TTC549 (cell line): ENCODE data around the gene EFR3B.

Experiments
- FAIRE-seq: peaks from 2 replicates; lab custom pipeline; 2012; peaks lifted over from hg19 to GRCh38; lab: Jason Lieb, UNC

EFR3B gene

GRCh38 chr2:25035537-25036220, 6.2 kb upstream of the EFR3B start:
- no peak for FAIRE-seq

GRCh38 chr2:25036221-25036559, 5.7 kb upstream of the EFR3B start:
- FAIRE-seq, result no peak

- no peak for FAIRE-seq
These were observed 2.8 kb upstream of the EFR3B start for GRCh38 chr2:25039126-25039525.

GRCh38 chr2:25041307-25041927, 459 bp upstream of the EFR3B start:
- FAIRE-seq, result no peak

GRCh38 chr2:25042321-25043240, 705 bp downstream of the EFR3B start:
- FAIRE-seq, result no peak

- no peak for FAIRE-seq
These were observed 1.5 kb downstream of the EFR3B start for GRCh38 chr2:25043241-25043867.

- FAIRE-seq, result no peak
These were observed 2.1 kb downstream of the EFR3B start for GRCh38 chr2:25044011-25044410.

- FAIRE-seq, result no peak
These were observed 3.1 kb downstream of the EFR3B start for GRCh38 chr2:25044990-25045389.

- FAIRE-seq, result no peak
These were observed 7.5 kb downstream of the EFR3B start for GRCh38 chr2:25049422-25049821.

GRCh38 chr2:25050128-25050527, 8.3 kb downstream of the EFR3B start:
- no peak for FAIRE-seq

- FAIRE-seq, result no peak
These were observed 11.2 kb downstream of the EFR3B start for GRCh38 chr2:25053041-25053440.

GRCh38 chr2:25054720-25055119, 12.8 kb downstream of the EFR3B start:
- FAIRE-seq, result no peak

GRCh38 chr2:25055376-25055920, 13.6 kb downstream of the EFR3B start:
- FAIRE-seq, result no peak

- no peak for FAIRE-seq
These were observed 14.4 kb downstream of the EFR3B start for GRCh38 chr2:25056098-25056821.

GRCh38 chr2:25062511-25062917, 20.6 kb downstream of the EFR3B start:
- FAIRE-seq, result no peak

GRCh38 chr2:25063876-25064660, 22.2 kb downstream of the EFR3B start:
- FAIRE-seq, result no peak

- no peak for FAIRE-seq
These were observed 23.9 kb downstream of the EFR3B start for GRCh38 chr2:25065768-25066167.

- FAIRE-seq, result no peak
These were observed 24.6 kb downstream of the EFR3B start for GRCh38 chr2:25066455-25066854.

GRCh38 chr2:25068217-25068616, 26.3 kb downstream of the EFR3B start:
- FAIRE-seq, result no peak

GRCh38 chr2:25071966-25072365, 30.1 kb downstream of the EFR3B start:
- FAIRE-seq, result no peak

- FAIRE-seq, result no peak
These were observed 30.7 kb downstream of the EFR3B start for GRCh38 chr2:25072606-25073005.
